Neural cell (in vitro differentiated cells): Measurements from ENCODE around the gene PDZRN3.

Source experiments
- CTCF ChIP-seq: fragments of 450-650 bp; IDR thresholded peaks from 2 replicates; pipeline ENCODE4 v1.5.1; 2014; ENCODE audit warnings: antibody characterized with exemption, mild to moderate bottlenecking, moderate library complexity; ENCODE audit not compliant: poor library complexity, severe bottlenecking
- EP300 ChIP-seq: fragments of 450-650 bp; conservative IDR thresholded peaks from 2 replicates; pipeline ENCODE4 v1.6.1; 2014; ENCODE audit warnings: antibody characterized with exemption, mild to moderate bottlenecking, moderate library complexity; ENCODE audit not compliant: poor library complexity, severe bottlenecking
- EZH2 ChIP-seq: fragments of 200-600, 300-800 bp; shearing (Covaris generic), sonication (generic); IDR thresholded peaks from 2 replicates; pipeline ENCODE4 v1.6.1; 2014; ENCODE audit warnings: antibody characterized with exemption, low read length, borderline replicate concordance, mild to moderate bottlenecking; ENCODE audit not compliant: insufficient read depth, poor library complexity, severe bottlenecking
- SMC3 ChIP-seq: fragments of 450-650 bp; conservative IDR thresholded peaks from 2 replicates; pipeline ENCODE4 v1.6.1; 2014; ENCODE audit warnings: antibody characterized with exemption, mild to moderate bottlenecking, moderate library complexity; ENCODE audit not compliant: poor library complexity
- TAF1 ChIP-seq: IDR thresholded peaks from 2 replicates; pipeline ENCODE4 v1.6.1; 2012; ENCODE audit warnings: low read depth
- TF ChIP-seq, protein P1 (sequence below): IDR thresholded peaks from 2 replicates; pipeline ENCODE4 v1.6.1; 2012; ENCODE audit warnings: borderline replicate concordance

DNA sequence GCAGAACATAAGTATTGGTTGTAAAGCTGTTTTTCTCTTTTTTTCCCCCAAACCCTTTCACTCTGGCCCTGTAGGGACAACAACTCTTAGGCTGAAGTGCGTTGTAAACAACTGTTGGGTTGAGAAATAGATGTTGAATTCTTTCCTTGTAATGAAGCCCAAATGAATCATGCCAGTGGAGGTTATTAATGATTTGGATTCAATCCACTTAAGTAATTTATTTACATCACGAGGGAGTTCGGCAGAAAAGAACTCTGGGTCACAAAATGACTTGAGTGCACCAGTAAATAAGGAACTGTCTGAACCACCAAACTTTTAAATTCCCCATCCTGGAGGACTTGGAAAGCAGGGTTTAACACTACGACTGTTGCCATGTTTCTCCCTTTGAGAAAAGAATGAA lies 218.9 kb downstream of the PDZRN3 start:
- TF ChIP-seq EP300 = no peak
- TF ChIP-seq, protein P1, sequence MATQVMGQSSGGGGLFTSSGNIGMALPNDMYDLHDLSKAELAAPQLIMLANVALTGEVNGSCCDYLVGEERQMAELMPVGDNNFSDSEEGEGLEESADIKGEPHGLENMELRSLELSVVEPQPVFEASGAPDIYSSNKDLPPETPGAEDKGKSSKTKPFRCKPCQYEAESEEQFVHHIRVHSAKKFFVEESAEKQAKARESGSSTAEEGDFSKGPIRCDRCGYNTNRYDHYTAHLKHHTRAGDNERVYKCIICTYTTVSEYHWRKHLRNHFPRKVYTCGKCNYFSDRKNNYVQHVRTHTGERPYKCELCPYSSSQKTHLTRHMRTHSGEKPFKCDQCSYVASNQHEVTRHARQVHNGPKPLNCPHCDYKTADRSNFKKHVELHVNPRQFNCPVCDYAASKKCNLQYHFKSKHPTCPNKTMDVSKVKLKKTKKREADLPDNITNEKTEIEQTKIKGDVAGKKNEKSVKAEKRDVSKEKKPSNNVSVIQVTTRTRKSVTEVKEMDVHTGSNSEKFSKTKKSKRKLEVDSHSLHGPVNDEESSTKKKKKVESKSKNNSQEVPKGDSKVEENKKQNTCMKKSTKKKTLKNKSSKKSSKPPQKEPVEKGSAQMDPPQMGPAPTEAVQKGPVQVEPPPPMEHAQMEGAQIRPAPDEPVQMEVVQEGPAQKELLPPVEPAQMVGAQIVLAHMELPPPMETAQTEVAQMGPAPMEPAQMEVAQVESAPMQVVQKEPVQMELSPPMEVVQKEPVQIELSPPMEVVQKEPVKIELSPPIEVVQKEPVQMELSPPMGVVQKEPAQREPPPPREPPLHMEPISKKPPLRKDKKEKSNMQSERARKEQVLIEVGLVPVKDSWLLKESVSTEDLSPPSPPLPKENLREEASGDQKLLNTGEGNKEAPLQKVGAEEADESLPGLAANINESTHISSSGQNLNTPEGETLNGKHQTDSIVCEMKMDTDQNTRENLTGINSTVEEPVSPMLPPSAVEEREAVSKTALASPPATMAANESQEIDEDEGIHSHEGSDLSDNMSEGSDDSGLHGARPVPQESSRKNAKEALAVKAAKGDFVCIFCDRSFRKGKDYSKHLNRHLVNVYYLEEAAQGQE = no peak
- TF ChIP-seq CTCF = no peak
- no peak for TF ChIP-seq TAF1
- TF ChIP-seq SMC3 = no peak
- TF ChIP-seq EZH2 = no peak
